Naive thymus-derived CD8-positive, alpha-beta T cell (primary cell): Measurements from ENCODE around the gene LAMP5. TPM values are rescaled to one million over a fixed set of nuclear protein-coding genes. Genes with fewer than 3 reads are reported as not detected.

Experiments used
- ATAC-seq, 2 donors: fragments of 150-1000 bp; cut with Tn5 transposase in 1 of 2; sonication (Bioruptor Pico), chemical (Tn5 transposase) in 1 of 2; 1 replicate in 1 of 2; 2 replicates in 1 of 2; pipeline ENCODE4 v1.10.0; 2021; ENCODE audit warnings: mild to moderate bottlenecking in 2 of 2, moderate library complexity in 2 of 2
- POLR2A ChIA-PET: fragments of 350-600 bp; sonication (Branson Sonifier 250); formaldehyde crosslinking; loops from one replicate; lab custom pipeline; 2021; ENCODE audit warnings: antibody characterized with exemption; lab: Charles Lee
- DNase-seq, 10 donors: peaks; one replicate each; pipeline versions ENCODE4 v3.0.0 to v3.0.0-alpha.2; 2020 to 2022
- H3K27ac Mint-ChIP-seq, 10 donors: one replicate each; pipeline ENCODE4 v1.8.0; 2020 to 2022; ENCODE audit warnings: mild to moderate bottlenecking in 10 of 10, mixed read lengths in 10 of 10, moderate library complexity in 4 of 10, inconsistent platforms in 1 of 10
- H3K27me3 Mint-ChIP-seq, 5 donors: one replicate each; pipeline ENCODE4 v1.8.0; 2021 to 2022; ENCODE audit warnings: mixed read lengths in 5 of 5
- H3K36me3 Mint-ChIP-seq, 3 donors: one replicate each; pipeline ENCODE4 v1.8.0; 2020 to 2022; ENCODE audit warnings: mixed read lengths in 3 of 3, mild to moderate bottlenecking in 2 of 3, inconsistent platforms in 1 of 3
- H3K4me1 Mint-ChIP-seq, 4 donors: one replicate each; pipeline ENCODE4 v1.8.0; 2021 to 2022; ENCODE audit warnings: mixed read lengths in 4 of 4
- H3K4me3 Mint-ChIP-seq, 10 donors: one replicate each; pipeline ENCODE4 v1.8.0; 2020 to 2022; ENCODE audit warnings: mild to moderate bottlenecking in 10 of 10, mixed read lengths in 10 of 10, moderate library complexity in 6 of 10, inconsistent platforms in 1 of 10
- H3K9me3 Mint-ChIP-seq, 9 donors: one replicate each; pipeline ENCODE4 v1.8.0; 2020 to 2022; ENCODE audit warnings: mixed read lengths in 9 of 9, mild to moderate bottlenecking in 3 of 9, inconsistent platforms in 1 of 9, moderate library complexity in 1 of 9
- polyA plus RNA-seq, 3 donors: library from polyadenylated mRNA; unstranded; fragments of 300-500 nt; fragmentation: Illumina TruSeq; gene quantifications; one replicate each; pipeline ENCODE4 v1.2.3, GENCODE V29; 2021
- total RNA-seq, 8 experiments: library from RNA in 2 of 8; stranded (reverse) in 2 of 8; gene quantifications; one replicate each; pipeline ENCODE4 v1.2.3 and lab custom pipeline; 2021 to 2026

Gene LAMP5
- total and polyA plus RNA-seq, 5 experiments from 2014 or later, result not detected

GRCh38 chr20:9555781-9556180, 41.4 kb downstream of the LAMP5 start:
- H3K9me3 Mint-ChIP-seq, result peaks cover 0 to 14% (median 2%) of the 10 kb centered on the region in 9 donors
- no peak overlapping the region for H3K4me3 Mint-ChIP-seq
- no peaks in the 10 kb centered on the region for H3K36me3 Mint-ChIP-seq
- no peak for ATAC-seq
- peaks cover 0 to 6% (median 0%) of the 10 kb centered on the region in 5 donors for H3K27me3 Mint-ChIP-seq
- H3K27ac Mint-ChIP-seq, result no peak overlapping the region
- H3K4me1 Mint-ChIP-seq, result no peaks in the 10 kb centered on the region
- DNase-seq, result no peak
- POLR2A ChIA-PET, result no interaction called here

DNA sequence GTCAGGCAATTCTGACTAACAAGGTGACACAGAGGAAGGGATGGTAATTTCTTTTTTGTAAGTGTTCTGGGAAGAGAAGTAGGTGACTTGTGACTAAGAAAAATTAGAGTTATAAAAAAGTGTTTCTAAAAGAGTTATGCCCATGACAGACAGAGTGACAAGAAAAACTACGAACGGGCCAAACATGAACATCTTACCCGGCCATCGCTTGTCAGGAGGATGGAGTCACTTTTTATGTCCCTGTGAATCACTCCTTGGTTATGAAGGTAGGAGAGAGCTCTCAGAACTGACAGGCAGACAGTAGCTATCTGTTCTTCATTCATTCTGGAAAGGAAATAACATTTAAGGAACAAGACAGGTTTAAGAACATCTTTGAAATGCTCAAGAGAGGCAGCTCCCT, 43.0 kb downstream of the LAMP5 start:
- no peaks in the 10 kb centered on the region for H3K4me1 Mint-ChIP-seq
- no peak for DNase-seq
- H3K9me3 Mint-ChIP-seq, result peaks cover 0 to 14% (median 2%) of the 10 kb centered on the region in 9 donors
- ATAC-seq, result no peak
- H3K36me3 Mint-ChIP-seq, result no peaks in the 10 kb centered on the region
- POLR2A ChIA-PET, result no interaction called here
- H3K27ac Mint-ChIP-seq, result peak overlapping the region in 1 of 10 donors; percentile 6
- peaks cover 0 to 10% (median 0%) of the 10 kb centered on the region in 5 donors for H3K27me3 Mint-ChIP-seq
- H3K4me3 Mint-ChIP-seq, result no peak overlapping the region

- POLR2A ChIA-PET, result no interaction called here
- Mint-ChIP-seq H3K27ac (peak overlapping the region in 1 of 10 donors; percentile 57), H3K9me3 (peaks cover 0 to 16% (median 0%) of the 10 kb centered on the region in 9 donors), H3K36me3 (no peaks in the 10 kb centered on the region), H3K27me3 (peaks cover 7 to 26% (median 13%) of the 10 kb centered on the region in 5 donors), H3K4me1 (no peaks in the 10 kb centered on the region), H3K4me3 (peak overlapping the region in 1 of 10 donors; percentile 20)
- DNase-seq (no peak), ATAC-seq (no peak)
Observed at GRCh38 chr20:9565910-9566550, 51.6 kb downstream of the LAMP5 start.

DNA sequence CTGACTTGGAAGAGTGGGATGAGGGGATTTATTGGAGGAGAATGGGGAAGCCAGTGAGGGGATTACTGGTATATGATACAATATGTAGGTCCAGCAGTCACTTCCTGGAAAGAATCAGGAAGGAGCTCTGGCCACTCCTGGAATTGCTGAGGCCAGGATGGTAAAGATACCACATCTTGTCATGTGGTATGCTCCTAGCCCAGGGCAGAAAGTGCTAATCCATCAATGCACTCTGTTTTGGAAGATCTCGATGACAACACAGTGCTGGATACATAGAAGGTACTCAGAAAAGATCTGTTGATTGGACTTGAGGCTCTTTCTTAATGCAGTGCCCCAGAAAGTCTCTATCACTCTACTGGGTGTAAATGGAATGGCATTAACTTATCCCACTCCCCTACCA, 52.6 kb downstream of the LAMP5 start:
- H3K27ac Mint-ChIP-seq, result no peak overlapping the region
- H3K27me3 Mint-ChIP-seq, result peaks cover 8 to 32% (median 13%) of the 10 kb centered on the region in 5 donors
- no peaks in the 10 kb centered on the region for H3K36me3 Mint-ChIP-seq
- H3K9me3 Mint-ChIP-seq, result peaks cover 0 to 16% (median 0%) of the 10 kb centered on the region in 9 donors
- H3K4me1 Mint-ChIP-seq, result no peaks in the 10 kb centered on the region
- no peak for DNase-seq
- no peak for ATAC-seq
- no peak overlapping the region for H3K4me3 Mint-ChIP-seq
- POLR2A ChIA-PET, result no interaction called here

GRCh38 chr20:9570612-9571011, 56.2 kb downstream of the LAMP5 start:
- H3K27me3 Mint-ChIP-seq, result peaks cover 8 to 36% (median 12%) of the 10 kb centered on the region in 5 donors
- H3K4me1 Mint-ChIP-seq, result no peaks in the 10 kb centered on the region
- ATAC-seq (no peak), DNase-seq (no peak)
- no peaks in the 10 kb centered on the region for H3K36me3 Mint-ChIP-seq
- H3K9me3 Mint-ChIP-seq, result peaks cover 0 to 16% (median 0%) of the 10 kb centered on the region in 9 donors
- no peak overlapping the region for H3K27ac Mint-ChIP-seq
- no peak overlapping the region for H3K4me3 Mint-ChIP-seq
- POLR2A ChIA-PET, result no interaction called here

GRCh38 chr20:9571783-9572182, 57.4 kb downstream of the LAMP5 start:
- no peaks in the 10 kb centered on the region for H3K36me3 Mint-ChIP-seq
- H3K27me3 Mint-ChIP-seq, result peaks cover under 1 to 24% (median 10%) of the 10 kb centered on the region in 5 donors
- no peak for DNase-seq
- H3K4me3 Mint-ChIP-seq, result no peak overlapping the region
- POLR2A ChIA-PET, result no interaction called here
- peaks cover 0 to 9% (median 0%) of the 10 kb centered on the region in 9 donors for H3K9me3 Mint-ChIP-seq
- H3K27ac Mint-ChIP-seq, result no peak overlapping the region
- no peak for ATAC-seq
- no peaks in the 10 kb centered on the region for H3K4me1 Mint-ChIP-seq

GRCh38 chr20:9572670-9573069, 58.3 kb downstream of the LAMP5 start:
- Mint-ChIP-seq H3K27me3 (peaks cover 0 to 22% (median 8%) of the 10 kb centered on the region in 5 donors), H3K36me3 (no peaks in the 10 kb centered on the region), H3K4me1 (no peaks in the 10 kb centered on the region), H3K27ac (no peak overlapping the region), H3K9me3 (peaks cover 0 to 9% (median 0%) of the 10 kb centered on the region in 9 donors), H3K4me3 (no peak overlapping the region)
- POLR2A ChIA-PET, result no interaction called here
- no peak for ATAC-seq
- DNase-seq, result no peak

DNA sequence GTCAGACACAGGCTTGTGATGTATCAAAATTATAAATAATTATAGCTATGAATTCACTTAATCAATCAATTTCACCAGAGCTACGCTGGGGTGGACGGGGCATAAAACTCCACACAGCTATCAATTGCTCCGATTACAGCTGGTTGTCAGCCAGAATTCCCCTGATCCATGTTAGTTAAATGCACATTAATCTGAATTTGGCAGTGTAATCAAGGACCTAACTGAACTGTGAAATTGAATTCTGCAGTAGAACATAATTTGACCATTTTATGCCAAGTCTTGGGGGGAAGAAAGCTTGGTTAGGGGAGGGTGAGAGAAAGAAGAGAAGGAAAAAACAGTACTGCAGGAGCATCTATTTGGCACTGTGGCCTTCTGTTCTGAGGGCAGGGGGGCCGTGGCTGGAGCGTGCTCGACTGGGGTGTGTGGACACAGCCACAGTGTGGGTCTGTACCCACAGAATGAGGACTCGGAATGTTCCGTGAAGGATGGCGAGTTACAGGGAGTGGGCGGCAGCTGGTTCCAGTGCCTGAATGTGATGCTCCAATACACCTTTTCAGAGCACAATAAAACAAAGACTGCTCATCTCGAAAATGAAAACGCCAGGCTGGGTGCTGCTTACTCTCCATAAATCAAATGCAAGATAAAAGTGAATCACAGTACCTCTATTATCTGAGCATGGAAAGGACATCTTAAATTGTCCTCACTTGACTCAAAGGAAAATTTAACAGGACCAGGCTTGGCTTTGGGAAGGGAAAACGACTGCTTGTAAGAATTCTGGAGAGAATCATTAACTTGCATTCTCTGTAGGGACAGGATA, 59.2 kb downstream of the LAMP5 start:
- no peak for DNase-seq
- Mint-ChIP-seq H3K4me3 (no peak overlapping the region), H3K36me3 (no peaks in the 10 kb centered on the region), H3K9me3 (peaks cover 0 to 9% (median 0%) of the 10 kb centered on the region in 9 donors), H3K27me3 (peaks cover 0 to 15% (median 2%) of the 10 kb centered on the region in 5 donors), H3K4me1 (no peaks in the 10 kb centered on the region), H3K27ac (no peak overlapping the region)
- ATAC-seq, result no peak
- POLR2A ChIA-PET, result no interaction called here

GRCh38 chr20:9574181-9574580, 59.8 kb downstream of the LAMP5 start:
- POLR2A ChIA-PET, result no interaction called here
- H3K4me3 Mint-ChIP-seq, result no peak overlapping the region

DNA sequence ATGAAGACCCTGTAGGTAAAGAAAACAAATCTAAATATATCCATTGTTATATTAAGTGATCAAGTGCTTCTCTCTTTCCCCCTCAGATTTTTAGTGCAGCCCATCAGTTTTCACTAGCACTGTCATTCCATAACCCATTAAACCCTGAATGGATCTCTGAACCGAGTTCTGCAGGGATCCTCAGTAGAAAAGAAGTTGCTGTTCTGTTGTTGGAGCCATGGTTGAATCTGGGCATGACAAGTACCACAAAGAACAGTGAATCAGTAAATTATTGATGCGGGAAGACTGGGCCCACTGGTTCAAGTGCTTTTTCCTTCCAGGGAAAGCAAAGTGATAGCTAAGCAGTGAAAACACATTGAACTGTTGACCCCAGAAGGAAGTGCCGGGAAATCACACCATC, 60.4 kb downstream of the LAMP5 start:
- Mint-ChIP-seq H3K4me3 (no peak overlapping the region), H3K9me3 (peaks cover 0 to 4% (median 0%) of the 10 kb centered on the region in 9 donors), H3K27me3 (peaks cover 0 to 11% (median 2%) of the 10 kb centered on the region in 5 donors), H3K36me3 (no peaks in the 10 kb centered on the region), H3K27ac (no peak overlapping the region), H3K4me1 (no peaks in the 10 kb centered on the region)
- POLR2A ChIA-PET, result no interaction called here
- no peak for ATAC-seq
- no peak for DNase-seq

More at GRCh38 chr20:9574181-9574580, 59.8 kb downstream of the LAMP5 start:
- Mint-ChIP-seq H3K27me3 (peaks cover 0 to 13% (median 2%) of the 10 kb centered on the region in 5 donors), H3K36me3 (no peaks in the 10 kb centered on the region), H3K27ac (no peak overlapping the region), H3K4me1 (no peaks in the 10 kb centered on the region), H3K9me3 (peaks cover 0 to 5% (median 0%) of the 10 kb centered on the region in 9 donors)
- no peak for DNase-seq
- no peak for ATAC-seq

GRCh38 chr20:9575836-9576235, 61.4 kb downstream of the LAMP5 start:
- H3K4me1 Mint-ChIP-seq, result no peaks in the 10 kb centered on the region
- no peak for ATAC-seq
- no peak for DNase-seq
- H3K27ac Mint-ChIP-seq, result no peak overlapping the region
- H3K27me3 Mint-ChIP-seq, result peaks cover 0 to 14% (median 4%) of the 10 kb centered on the region in 5 donors
- H3K9me3 Mint-ChIP-seq, result peaks cover 0 to 4% (median 0%) of the 10 kb centered on the region in 9 donors
- POLR2A ChIA-PET, result no interaction called here
- H3K4me3 Mint-ChIP-seq, result no peak overlapping the region
- H3K36me3 Mint-ChIP-seq, result no peaks in the 10 kb centered on the region

DNA sequence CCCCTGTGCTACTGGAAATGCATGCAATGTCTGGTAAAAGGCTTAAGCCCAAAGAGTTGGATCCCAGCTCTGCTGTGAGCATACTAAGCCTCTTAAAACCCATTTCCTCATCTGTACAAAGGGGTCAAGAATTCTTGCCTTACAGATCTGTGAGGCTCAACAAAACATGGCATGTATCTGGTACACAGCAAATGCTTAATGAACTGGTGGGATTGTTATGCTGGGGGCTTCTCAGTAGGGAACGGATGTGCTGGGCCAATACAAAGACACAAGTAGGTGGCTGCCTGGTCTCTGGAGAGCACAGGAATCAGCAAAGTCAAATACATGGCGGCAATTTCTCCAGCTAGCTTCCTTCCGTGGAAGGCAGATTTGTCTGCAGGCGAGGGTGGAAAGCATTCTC, 62.3 kb downstream of the LAMP5 start:
- H3K27me3 Mint-ChIP-seq, result peaks cover 0 to 10% (median 4%) of the 10 kb centered on the region in 5 donors
- DNase-seq (no peak), ATAC-seq (no peak)
- peaks cover 0 to 4% (median 0%) of the 10 kb centered on the region in 9 donors for H3K9me3 Mint-ChIP-seq
- H3K27ac Mint-ChIP-seq, result no peak overlapping the region
- no peaks in the 10 kb centered on the region for H3K36me3 Mint-ChIP-seq
- H3K4me3 Mint-ChIP-seq, result no peak overlapping the region
- POLR2A ChIA-PET, result no interaction called here
- H3K4me1 Mint-ChIP-seq, result no peaks in the 10 kb centered on the region

- DNase-seq (no peak), ATAC-seq (no peak)
- Mint-ChIP-seq H3K9me3 (peaks cover 0 to 2% (median 0%) of the 10 kb centered on the region in 9 donors), H3K36me3 (no peaks in the 10 kb centered on the region), H3K27ac (no peak overlapping the region), H3K4me1 (no peaks in the 10 kb centered on the region), H3K27me3 (peaks cover 0 to 10% (median 4%) of the 10 kb centered on the region in 5 donors), H3K4me3 (no peak overlapping the region)
- POLR2A ChIA-PET, result no interaction called here
Observed at GRCh38 chr20:9577397-9577796, 63.0 kb downstream of the LAMP5 start.
